Stimulated activated CD4-positive, alpha-beta T cell treated with anti-CD3 and anti-CD28 coated beads, Interleukin-4, amount 100 ng/mL, for 1 hour (primary cell): ENCODE results near the gene BTG1.

ENCODE experiments used
- DNase-seq: peaks from one replicate; pipeline ENCODE4 v3.0.0-alpha.2; 2020

BTG1 gene

GRCh38 chr12:92145731-92146496 lies at the start of gene BTG1:
Gene BTG1 (minus strand): TSS chr12:92145846. CDS start chr12:92145535, 311 bp downstream.
- DNase-seq, result peak; percentile 95

- DNase-seq, result no peak
Observed at GRCh38 chr12:92194561-92194960, 48.9 kb upstream of the BTG1 start.

- DNase-seq, result no peak
Observed at GRCh38 chr12:92193846-92194245, 48.2 kb upstream of the BTG1 start.

GRCh38 chr12:92193063-92193462 lies 47.4 kb upstream of the BTG1 start:
- DNase-seq, result no peak

- no peak for DNase-seq
Observed at GRCh38 chr12:92192360-92192759, 46.7 kb upstream of the BTG1 start.

- no peak for DNase-seq
Observed at GRCh38 chr12:92191061-92191460, 45.4 kb upstream of the BTG1 start.

- no peak for DNase-seq
Observed at GRCh38 chr12:92188517-92189188, 43.0 kb upstream of the BTG1 start.

- DNase-seq, result no peak
Observed at GRCh38 chr12:92186038-92186470, 40.4 kb upstream of the BTG1 start.

GRCh38 chr12:92185052-92185451 lies 39.4 kb upstream of the BTG1 start:
- no peak for DNase-seq

- no peak for DNase-seq
Observed at GRCh38 chr12:92183575-92183974, 37.9 kb upstream of the BTG1 start.

GRCh38 chr12:92178340-92178739 lies 32.7 kb upstream of the BTG1 start:
- DNase-seq, result no peak

GRCh38 chr12:92176646-92177045 lies 31.0 kb upstream of the BTG1 start:
- no peak for DNase-seq

GRCh38 chr12:92175961-92176360 lies 30.3 kb upstream of the BTG1 start:
- DNase-seq, result no peak

GRCh38 chr12:92170050-92170449 lies 24.4 kb upstream of the BTG1 start:
- no peak for DNase-seq

GRCh38 chr12:92167075-92167474 lies 21.4 kb upstream of the BTG1 start:
- no peak for DNase-seq

- DNase-seq, result no peak
Observed at GRCh38 chr12:92164712-92165111, 19.1 kb upstream of the BTG1 start.

- DNase-seq, result no peak
Observed at GRCh38 chr12:92162079-92162478, 16.4 kb upstream of the BTG1 start.

GRCh38 chr12:92158796-92159439 lies 13.3 kb upstream of the BTG1 start:
- no peak for DNase-seq

GRCh38 chr12:92156704-92157395 lies 11.2 kb upstream of the BTG1 start:
- DNase-seq, result no peak

GRCh38 chr12:92156139-92156538 lies 10.5 kb upstream of the BTG1 start:
- DNase-seq, result no peak

GRCh38 chr12:92155733-92156132 lies 10.1 kb upstream of the BTG1 start:
- no peak for DNase-seq

GRCh38 chr12:92151916-92152315 lies 6.3 kb upstream of the BTG1 start:
- DNase-seq, result no peak

- no peak for DNase-seq
Observed at GRCh38 chr12:92149563-92149962, 3.9 kb upstream of the BTG1 start.
